GM12801 (cell line): ENCODE data around the gene TMEM183A.

Source experiments
- CTCF ChIP-seq: IDR thresholded peaks from one replicate; pipeline ENCODE4 v1.5.1; 2011; ENCODE audit warnings: control low read depth; ENCODE audit not compliant: insufficient read length; ENCODE audit errors: extremely low read depth

The TMEM183A gene

GRCh38 chr1:203011582-203011981 lies 4.4 kb downstream of the TMEM183A start:
- no peak for TF ChIP-seq CTCF

- no peak for TF ChIP-seq CTCF
These were observed 9.9 kb downstream of the TMEM183A start for GRCh38 chr1:203017061-203017460.

GRCh38 chr1:203017692-203018091 lies 10.5 kb downstream of the TMEM183A start:
- no peak for TF ChIP-seq CTCF

DNA sequence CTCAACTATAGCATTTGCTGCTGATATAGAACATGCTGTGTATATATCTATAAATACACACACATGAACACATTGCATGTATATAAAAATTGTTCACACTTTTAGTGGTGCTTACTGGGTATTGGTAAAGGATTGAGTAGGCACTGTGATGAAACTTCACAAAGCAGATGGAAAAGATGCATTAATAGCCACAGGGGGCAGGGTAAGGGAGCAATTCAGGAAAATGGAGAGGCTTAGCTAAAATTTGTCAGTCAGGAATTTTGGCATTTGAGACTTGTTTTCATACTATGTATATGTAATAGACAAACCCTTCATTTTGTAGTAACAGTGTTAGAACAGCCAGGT lies 18.5 kb downstream of the TMEM183A start:
- no peak for TF ChIP-seq CTCF

DNA sequence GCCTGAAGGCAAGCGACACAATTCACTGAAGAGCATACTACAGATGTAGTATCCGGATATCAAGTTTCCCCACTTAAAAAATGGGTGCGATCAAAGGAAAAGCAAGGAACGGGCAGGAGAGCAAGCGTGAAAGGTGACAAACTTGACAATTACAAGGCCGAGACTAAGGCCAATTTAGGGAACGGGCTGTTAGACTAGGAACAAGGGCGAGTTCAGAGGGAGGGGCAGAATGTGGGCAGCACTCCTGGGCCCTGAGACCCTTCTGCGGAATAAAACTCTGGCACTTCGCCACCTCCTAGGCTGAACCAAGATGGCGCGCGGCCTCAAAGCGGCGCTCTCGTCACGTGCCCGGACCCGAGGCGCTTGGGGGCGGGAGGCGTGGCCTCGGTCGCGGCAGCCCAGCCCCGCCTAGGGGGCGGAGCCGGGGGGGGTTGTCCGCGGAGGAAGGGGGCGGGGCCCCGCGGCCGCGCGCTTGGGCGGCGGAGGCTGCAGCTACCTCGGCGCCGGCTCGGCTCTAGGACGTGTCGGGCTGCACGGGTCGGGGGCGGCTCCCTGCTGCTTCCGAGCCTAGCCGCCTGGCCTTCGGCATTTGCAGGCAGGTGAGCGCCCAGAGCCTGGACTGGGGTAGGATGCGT lies 19.0 kb downstream of the TMEM183A start, which contains the start of gene PPFIA4:
PPFIA4 (plus strand) TSS at position 461 of the 635 bp plus-strand sequence. CDS start 12,518 bp downstream, outside the sequence.
- no peak for TF ChIP-seq CTCF

- no peak for TF ChIP-seq CTCF
These were observed 19.8 kb downstream of the TMEM183A start for GRCh38 chr1:203026666-203027663.

- no peak for TF ChIP-seq CTCF
These were observed 21.1 kb downstream of the TMEM183A start for GRCh38 chr1:203028067-203028783.
